Left lung (tissue), 10 donors: ENCODE measurements around the gene WDFY2. TPM values are rescaled to one million over a fixed set of nuclear protein-coding genes. Genes with fewer than 3 reads are reported as not detected.

ENCODE experiments used
- ATAC-seq: fragments of 200-7000 bp; cut with Tn5 transposase; one replicate; pipeline ENCODE4 v1.9.1; 2020; ENCODE audit warnings: moderate library complexity
- DNase-seq, 4 donors: peaks; one replicate each; pipeline ENCODE4 v3.0.0-alpha.2; 2013 to 2020
- H3K27ac ChIP-seq, 2 donors: fragments of 200-600 bp; sonication (generic) in 1 of 2; one replicate each; pipeline versions ENCODE4 v1.5.0 to v1.8.0; 2020 to 2021
- H3K27me3 ChIP-seq, 2 donors: fragments of 200-600 bp; sonication (generic) in 1 of 2; one replicate each; pipeline versions ENCODE4 v1.5.0 to v1.8.0; 2020 to 2021
- H3K36me3 ChIP-seq, 2 donors: fragments of 200-600 bp; sonication (generic) in 1 of 2; one replicate each; pipeline versions ENCODE4 v1.5.0 to v1.8.0; 2020 to 2021
- H3K4me1 ChIP-seq, 2 donors: fragments of 200-600 bp; one replicate each; pipeline ENCODE4 v1.8.0; 2021
- H3K4me3 ChIP-seq, 2 donors: fragments of 200-600 bp; sonication (generic) in 1 of 2; one replicate each; pipeline versions ENCODE4 v1.5.0 to v1.8.0; 2020 to 2021; ENCODE audit warnings: mild to moderate bottlenecking in 1 of 2
- H3K9me3 ChIP-seq, 2 donors: fragments of 200-600 bp; sonication (generic) in 1 of 2; one replicate each; pipeline versions ENCODE4 v1.5.0 to v1.8.0; 2020 to 2021
- CTCF ChIP-seq, 2 donors: fragments of 200-600 bp; sonication (generic) in 1 of 2; IDR thresholded peaks; one replicate each; pipeline versions ENCODE4 v1.5.0 to v1.8.0; 2021; ENCODE audit warnings: antibody characterized with exemption in 2 of 2
- intact Hi-C, 2 donors: fragments of 100-400 bp; cut with DNase I; formaldehyde crosslinking; loops; one replicate each; pipeline versions ENCODE4 v1.11.2 to v1.14.2; 2022
- polyA plus RNA-seq, 6 donors: library from polyadenylated mRNA; unstranded; fragments of 120-200 nt; gene quantifications; one replicate each; pipeline ENCODE4 v1.2.1, GENCODE V29; 2013; ENCODE audit not compliant: insufficient read length in 6 of 6
- total RNA-seq, 2 donors: library from RNA; stranded (reverse); fragmentation: NEBNext Ultra II Directional; extraction: Animal tissue kit (Norgen Biotek cat#: 25700); gene quantifications; one replicate each; pipeline ENCODE4 v1.2.1, GENCODE V29; 2021
- donor health status: DM: no; HTN: yes; CAD: no.
- donor health status: DM: no; HTN: no; CAD: no.

Gene WDFY2
- total and polyA plus RNA-seq, 8 donors = 9.7 to 33.3 (median 22.1) TPM

DNA sequence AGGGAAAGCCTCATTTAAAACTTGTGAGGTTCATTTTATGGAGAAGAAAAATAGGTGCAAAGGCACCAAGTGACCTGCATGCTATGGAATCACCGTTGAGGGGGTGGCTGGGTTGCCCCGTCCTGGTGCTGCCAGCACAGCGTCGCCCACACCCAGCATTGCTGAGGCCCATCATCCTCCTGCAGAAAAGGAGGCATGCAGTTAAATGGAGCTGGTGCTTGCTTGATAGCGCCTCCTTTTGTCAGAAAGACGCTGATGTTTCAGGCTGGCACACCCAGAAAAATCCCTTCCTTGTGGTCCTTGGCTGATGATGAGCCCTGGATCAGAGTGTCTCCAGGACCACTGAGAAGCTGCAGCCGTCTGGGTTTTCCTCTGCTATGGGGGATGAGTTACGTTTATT lies 182.8 kb downstream of the WDFY2 start:
- Histone ChIP-seq H3K4me1 (peaks cover 10 to 16% of the 10 kb centered on the region in 2 donors), H3K9me3 (no peaks in the 10 kb centered on the region), H3K4me3 (no peak overlapping the region), H3K27ac (no peak overlapping the region), H3K27me3 (no peaks in the 10 kb centered on the region), H3K36me3 (peaks cover 0 to 28% of the 10 kb centered on the region in 2 donors)
- intact Hi-C loops = no loop called here
- DNase-seq (no peak), ATAC-seq (no peak)
- no peak for TF ChIP-seq CTCF (IDR thresholded peaks at IDR 0.05)

- Histone ChIP-seq H3K27me3 (no peaks in the 10 kb centered on the region), H3K27ac (no peak overlapping the region), H3K4me3 (no peak overlapping the region), H3K4me1 (peaks cover 10 to 16% of the 10 kb centered on the region in 2 donors), H3K9me3 (no peaks in the 10 kb centered on the region), H3K36me3 (peaks cover 0 to 18% of the 10 kb centered on the region in 2 donors)
- no peak for ATAC-seq
- no peak for TF ChIP-seq CTCF (IDR thresholded peaks at IDR 0.05)
- intact Hi-C loops = no loop called here
- no peak for DNase-seq
These were observed 184.2 kb downstream of the WDFY2 start for GRCh38 chr13:51768378-51768921.

- TF ChIP-seq CTCF (IDR thresholded peaks at IDR 0.05) = no peak
- no peaks in the 10 kb centered on the region for H3K27me3 ChIP-seq
- no peaks in the 10 kb centered on the region for H3K9me3 ChIP-seq
- H3K4me3 ChIP-seq = no peak overlapping the region
- intact Hi-C loops = no loop called here
- H3K36me3 ChIP-seq = peaks cover 0 to 17% of the 10 kb centered on the region in 2 donors
- ATAC-seq = no peak
- peak in 1 of 4 donors; percentile 64 for DNase-seq
- H3K4me1 ChIP-seq = peaks cover 10 to 14% of the 10 kb centered on the region in 2 donors
- H3K27ac ChIP-seq = no peak overlapping the region
These were observed 184.7 kb downstream of the WDFY2 start for GRCh38 chr13:51768976-51769375.

GRCh38 chr13:51769455-51770127 lies 185.3 kb downstream of the WDFY2 start:
- Histone ChIP-seq H3K27ac (no peak overlapping the region), H3K4me1 (peaks cover 6 to 8% of the 10 kb centered on the region in 2 donors), H3K4me3 (no peak overlapping the region), H3K9me3 (no peaks in the 10 kb centered on the region), H3K36me3 (peaks cover 0 to 17% of the 10 kb centered on the region in 2 donors), H3K27me3 (no peaks in the 10 kb centered on the region)
- intact Hi-C loops = no loop called here
- no peak for TF ChIP-seq CTCF (IDR thresholded peaks at IDR 0.05)
- DNase-seq = peak in 1 of 4 donors; percentile 73
- peak; percentile 65 for ATAC-seq

DNA sequence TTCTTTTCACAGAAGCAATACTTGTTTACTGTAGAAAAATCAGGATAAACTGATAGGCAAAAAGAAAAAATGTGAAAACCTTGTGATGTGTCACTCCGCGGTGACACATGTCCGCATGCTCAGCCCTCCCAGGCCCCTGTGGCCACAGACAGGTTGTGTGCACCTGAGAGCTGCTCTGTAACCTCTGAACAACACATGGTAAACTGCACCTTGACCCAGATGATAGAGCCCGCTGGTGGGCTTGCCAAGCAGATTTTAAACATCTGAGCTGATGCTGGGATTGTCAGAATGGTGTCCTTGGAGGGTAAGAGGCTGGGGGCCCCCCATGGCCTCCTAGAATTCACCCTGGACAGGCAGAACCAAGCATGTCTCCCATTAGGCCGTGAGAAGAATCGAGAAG lies 185.9 kb downstream of the WDFY2 start:
- H3K27ac ChIP-seq = no peak overlapping the region
- peaks cover 0 to 17% of the 10 kb centered on the region in 2 donors for H3K36me3 ChIP-seq
- intact Hi-C loops = no loop called here
- H3K27me3 ChIP-seq = no peaks in the 10 kb centered on the region
- no peaks in the 10 kb centered on the region for H3K9me3 ChIP-seq
- TF ChIP-seq CTCF (IDR thresholded peaks at IDR 0.05) = no peak
- H3K4me3 ChIP-seq = no peak overlapping the region
- no peak for ATAC-seq
- no peak for DNase-seq
- H3K4me1 ChIP-seq = peaks cover under 1 to 2% of the 10 kb centered on the region in 2 donors
